ENCODE measurements around the gene SLC24A1.

The SLC24A1 gene

GRCh38 chr15:65598468-65598867 is 23.3 kb upstream of the SLC24A1 start:
- H3K4me3 ChIP-seq (ENCODE audit: low read depth, low read length): no peak overlapping the region
- POLR2A ChIA-PET: no interaction called here
- TF ChIP-seq, protein P1, sequence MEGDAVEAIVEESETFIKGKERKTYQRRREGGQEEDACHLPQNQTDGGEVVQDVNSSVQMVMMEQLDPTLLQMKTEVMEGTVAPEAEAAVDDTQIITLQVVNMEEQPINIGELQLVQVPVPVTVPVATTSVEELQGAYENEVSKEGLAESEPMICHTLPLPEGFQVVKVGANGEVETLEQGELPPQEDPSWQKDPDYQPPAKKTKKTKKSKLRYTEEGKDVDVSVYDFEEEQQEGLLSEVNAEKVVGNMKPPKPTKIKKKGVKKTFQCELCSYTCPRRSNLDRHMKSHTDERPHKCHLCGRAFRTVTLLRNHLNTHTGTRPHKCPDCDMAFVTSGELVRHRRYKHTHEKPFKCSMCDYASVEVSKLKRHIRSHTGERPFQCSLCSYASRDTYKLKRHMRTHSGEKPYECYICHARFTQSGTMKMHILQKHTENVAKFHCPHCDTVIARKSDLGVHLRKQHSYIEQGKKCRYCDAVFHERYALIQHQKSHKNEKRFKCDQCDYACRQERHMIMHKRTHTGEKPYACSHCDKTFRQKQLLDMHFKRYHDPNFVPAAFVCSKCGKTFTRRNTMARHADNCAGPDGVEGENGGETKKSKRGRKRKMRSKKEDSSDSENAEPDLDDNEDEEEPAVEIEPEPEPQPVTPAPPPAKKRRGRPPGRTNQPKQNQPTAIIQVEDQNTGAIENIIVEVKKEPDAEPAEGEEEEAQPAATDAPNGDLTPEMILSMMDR (IDR thresholded peaks at IDR 0.05; ENCODE audit: insufficient read depth, low read length, missing control alignments): no peak
- DNase-seq (ENCODE audit: low read depth, low spot score): no peak
- CTCF ChIA-PET: interaction anchor here (0.9 to 1.2 kb wide), 3 partner anchors 12 to 258 kb away, joined by 3 to 6 read pairs (median 4); partner anchors contain the start of gene INTS14

DNA sequence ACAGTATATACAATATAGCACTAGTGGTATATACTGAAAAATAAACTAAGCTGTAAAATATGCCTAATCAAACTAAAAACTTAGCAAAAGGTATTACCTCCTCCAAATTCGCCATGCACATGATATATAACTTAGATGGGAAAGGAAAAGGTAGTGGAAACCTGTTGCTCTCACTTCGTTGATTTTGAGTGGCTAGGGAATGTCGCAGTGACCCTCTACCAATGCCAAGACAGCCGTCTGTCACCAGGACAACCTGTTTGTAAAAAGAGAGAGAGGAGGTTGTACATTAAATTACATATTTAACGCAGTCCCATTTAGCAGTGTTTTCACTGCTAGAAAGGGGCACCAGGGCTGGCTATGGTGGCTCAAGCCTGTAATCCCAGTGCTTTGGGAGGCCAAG is 22.1 kb upstream of the SLC24A1 start:
- TF ChIP-seq, protein P1 (IDR thresholded peaks at IDR 0.05; ENCODE audit: insufficient read depth, low read length, missing control alignments): no peak
- DNase-seq (ENCODE audit: low read depth, low spot score): no peak
- ChIA-PET POLR2A (no interaction called here), CTCF (interaction anchor here (1.9 kb wide), 1 partner anchor 257 kb away, joined by 4 read pairs; no protein-coding TSS in a partner anchor)
- no peak overlapping the region for H3K4me3 ChIP-seq (ENCODE audit: low read depth, low read length)

DNA sequence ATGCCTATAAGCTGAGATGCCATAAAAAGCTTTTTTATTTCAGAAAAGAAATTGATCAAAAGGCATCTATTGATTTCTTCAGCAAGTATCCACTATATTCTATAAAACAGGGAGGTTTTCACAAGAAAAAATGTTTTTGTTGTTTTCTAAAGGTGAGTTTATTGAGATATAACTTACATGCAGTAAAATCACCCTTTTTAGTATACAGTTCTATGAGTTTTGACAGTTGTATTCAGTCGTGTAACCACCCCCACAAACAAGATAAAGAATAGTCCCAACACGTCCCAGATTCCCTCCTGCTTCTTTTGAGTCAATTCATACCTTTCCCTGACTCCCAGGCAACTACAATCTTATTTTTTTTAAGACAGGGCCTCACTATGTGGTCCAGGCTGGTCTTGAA is 18.6 kb upstream of the SLC24A1 start:
- CTCF ChIA-PET: interaction anchor here (1.8 kb wide), 3 partner anchors 8 to 35 kb away, joined by 4 to 8 read pairs (median 4); partner anchors contain the start of gene INTS14
- DNase-seq (ENCODE audit: low read depth, low spot score): no peak
- POLR2A ChIA-PET: no interaction called here
- TF ChIP-seq, protein P1 (IDR thresholded peaks at IDR 0.05; ENCODE audit: insufficient read depth, low read length, missing control alignments): no peak
- H3K4me3 ChIP-seq (ENCODE audit: low read depth, low read length): no peak overlapping the region

GRCh38 chr15:65603559-65603958 is 18.2 kb upstream of the SLC24A1 start:
- no peak overlapping the region for H3K4me3 ChIP-seq (ENCODE audit: low read depth, low read length)
- TF ChIP-seq, protein P1 (IDR thresholded peaks at IDR 0.05; ENCODE audit: insufficient read depth, low read length, missing control alignments): no peak
- CTCF ChIA-PET: interaction anchor here (1.8 kb wide), 2 partner anchors 9 to 35 kb away, joined by 4 read pairs; no protein-coding TSS in a partner anchor
- DNase-seq (ENCODE audit: low read depth, low spot score): no peak
- POLR2A ChIA-PET: no interaction called here

DNA sequence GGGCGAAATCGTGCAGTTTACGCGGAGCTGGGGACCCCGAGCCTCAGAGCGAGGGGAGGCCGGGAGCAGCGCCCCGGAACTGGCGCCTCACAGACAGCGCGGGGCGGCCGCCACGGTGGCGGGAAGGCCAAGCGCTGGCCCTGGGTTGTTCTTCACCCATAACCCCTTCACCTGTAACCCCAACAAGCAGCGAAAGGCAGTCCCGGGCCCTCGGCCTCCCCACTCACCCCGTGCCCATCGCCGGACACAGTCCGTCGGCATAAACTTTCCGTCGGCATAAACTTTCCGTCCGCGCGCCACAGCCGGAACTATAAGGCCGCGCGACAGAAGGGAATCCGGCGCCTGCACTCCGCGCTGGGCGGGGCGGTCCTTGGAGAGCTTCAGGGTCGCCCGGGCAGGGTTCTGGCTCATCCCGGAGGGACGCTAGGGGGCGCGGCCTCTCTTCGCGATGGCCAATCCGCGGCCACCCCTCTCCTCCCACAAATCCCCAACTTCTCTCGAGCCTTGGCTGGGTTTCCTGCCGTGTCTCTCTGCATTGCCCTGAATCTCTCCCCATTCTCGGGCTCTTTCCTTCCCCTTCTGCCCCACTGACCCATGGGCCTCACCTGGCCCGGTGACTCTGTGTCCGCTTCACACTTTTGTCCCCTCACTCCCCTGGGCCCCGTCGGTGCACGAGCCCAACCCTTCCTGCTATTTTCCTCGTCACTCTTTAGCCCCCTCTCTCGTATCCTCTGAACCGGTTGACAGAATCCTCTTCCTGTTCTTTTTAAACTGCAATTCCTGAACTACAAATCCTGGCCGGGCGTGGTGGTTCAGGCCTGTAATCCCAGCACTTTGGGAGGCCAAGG is 10.6 kb upstream of the SLC24A1 start, which contains the start of gene INTS14:
Gene INTS14, minus strand, starts transcription at position 261 of the 848 bp plus-strand sequence. CDS start 3,751 bp downstream, outside the sequence.
- peak; percentile 73 for DNase-seq (ENCODE audit: low read depth, low spot score)
- TF ChIP-seq, protein P1 (IDR thresholded peaks at IDR 0.05; ENCODE audit: insufficient read depth, low read length, missing control alignments): peak; percentile 81
- CTCF ChIA-PET: interaction anchor here (0.6 to 3.7 kb wide), 24 partner anchors 8 to 265 kb away, joined by 3 to 27 read pairs (median 4); partner anchors contain the start of genes RAB11A and SLC24A1
- H3K4me3 ChIP-seq (ENCODE audit: low read depth, low read length): peak within 1 kb of the TSS; percentile 77
- POLR2A ChIA-PET: interaction anchor here (0.6 to 1.9 kb wide), 11 partner anchors 11 to 259 kb away, joined by 3 to 16 read pairs (median 3); partner anchors contain the start of genes DENND4A, RAB11A and SLC24A1

All from AG04449 (cell line).